T-cell (primary cell): Measurements from ENCODE around the gene OR1F1. TPM values are rescaled to one million over a fixed set of nuclear protein-coding genes. Genes with fewer than 3 reads are reported as not detected.
A peak's percentile ranks its signal among the peaks of the same experiment; 100 is the strongest.

ENCODE experiments used
- ATAC-seq, 4 experiments: fragments of 200-7000 bp in 3 of 4; fragments of 150-1000 bp in 1 of 4; cut with Tn5 transposase; replicated peaks in 1 of 4; 1 replicate in 3 of 4; 2 replicates in 1 of 4; pipeline ENCODE4 v1.10.0; 2021; ENCODE audit warnings: moderate library complexity in 3 of 4, mild to moderate bottlenecking in 2 of 4, moderate number of reproducible peaks in 1 of 4
- CTCF ChIA-PET, 2 donors: fragments of 300-600 bp; sonication (Branson Sonifier 250); formaldehyde crosslinking; loops; one replicate each; lab custom pipeline; 2022; ENCODE audit warnings: antibody characterized with exemption in 2 of 2; lab: Charles Lee
- POLR2A ChIA-PET, 2 donors: fragments of 300-600 bp; sonication (Branson Sonifier 250); formaldehyde crosslinking; loops; one replicate each; lab custom pipeline; 2022; ENCODE audit warnings: antibody characterized with exemption in 2 of 2; lab: Charles Lee
- DNase-seq, 35 experiments: peaks; one replicate each; pipeline versions ENCODE4 v3.0.0 to v3.0.0-alpha.2; 2013 to 2023
- H3K27ac ChIP-seq: one replicate; pipeline ENCODE4 v1.5.1; 2013; ENCODE audit warnings: low read length
- H3K27me3 ChIP-seq, 2 experiments: replicated peaks in 1 of 2; 1 replicate in 1 of 2; 2 replicates in 1 of 2; pipeline versions ENCODE4 v1.6.1 to v1.7.0; 2013; ENCODE audit warnings: low read length in 1 of 2, mixed read lengths in 1 of 2; ENCODE audit not compliant: control insufficient read depth in 2 of 2, insufficient read depth in 2 of 2; ENCODE audit errors: extremely low read depth in 1 of 2
- H3K36me3 ChIP-seq, 2 donors: 1 replicate in 1 of 2; 2 replicates in 1 of 2; pipeline versions ENCODE4 v1.6.1 to v1.7.0; 2013; ENCODE audit warnings: low read length in 1 of 2; ENCODE audit not compliant: control insufficient read depth in 2 of 2, insufficient read depth in 1 of 2; ENCODE audit errors: extremely low read depth in 1 of 2
- H3K4me1 ChIP-seq, 2 experiments: 1 replicate in 1 of 2; 2 replicates in 1 of 2; pipeline versions ENCODE4 v1.6.1 to v1.7.0; 2013; ENCODE audit warnings: low read length in 2 of 2, mixed read lengths in 1 of 2; ENCODE audit not compliant: insufficient read depth in 2 of 2, control insufficient read depth in 1 of 2; ENCODE audit errors: extremely low read depth in 1 of 2
- H3K4me3 ChIP-seq, 2 donors: 1 replicate in 1 of 2; 2 replicates in 1 of 2; pipeline versions ENCODE4 v1.5.1 to v1.7.0; 2013; ENCODE audit warnings: mild to moderate bottlenecking in 2 of 2, low read length in 1 of 2, moderate library complexity in 1 of 2; ENCODE audit not compliant: control insufficient read depth in 1 of 2; ENCODE audit errors: extremely low read depth in 1 of 2
- H3K9me3 ChIP-seq: 2 replicates; pipeline ENCODE4 v1.7.0; 2013
- H3K27ac Mint-ChIP-seq, 2 donors: one replicate each; pipeline ENCODE4 v1.8.0; 2020 to 2021; ENCODE audit warnings: mild to moderate bottlenecking in 2 of 2, mixed read lengths in 2 of 2
- H3K27me3 Mint-ChIP-seq, 2 donors: one replicate each; pipeline ENCODE4 v1.8.0; 2021 to 2022; ENCODE audit warnings: mixed read lengths in 2 of 2
- H3K36me3 Mint-ChIP-seq: one replicate; pipeline ENCODE4 v1.8.0; 2021; ENCODE audit warnings: mixed read lengths
- H3K4me1 Mint-ChIP-seq, 3 donors: one replicate each; pipeline ENCODE4 v1.8.0; 2020 to 2022; ENCODE audit warnings: mixed read lengths in 3 of 3, mild to moderate bottlenecking in 1 of 3
- H3K4me3 Mint-ChIP-seq, 3 donors: one replicate each; pipeline ENCODE4 v1.8.0; 2020 to 2022; ENCODE audit warnings: mild to moderate bottlenecking in 3 of 3, mixed read lengths in 3 of 3, moderate library complexity in 3 of 3
- H3K9me3 Mint-ChIP-seq, 3 donors: one replicate each; pipeline ENCODE4 v1.8.0; 2020 to 2022; ENCODE audit warnings: mixed read lengths in 3 of 3
- WGBS: methylation state at CpG from one replicate; pipeline ENCODE4 v1.1.5; 2013; ENCODE audit warnings: missing lambda C conversion rate; ENCODE audit not compliant: insufficient coverage; 5-methylcytosine and 5-hydroxymethylcytosine counted together
- total RNA-seq, 35 experiments: library from RNA in 6 of 35; stranded (reverse) in 6 of 35; fragments of 120-200 nt in 1 of 35; gene quantifications; one replicate each; pipeline versions ENCODE4 v1.2.1 to v1.2.4 and lab custom pipeline; 2013 to 2026

OR1F1 gene
- total RNA-seq, 5 donors from 2014 or later (not counting 1 experiment from before 2014, with no cell fraction given): not detected

- peak overlapping the region in 1 of 2 donors; percentile 61 for H3K27ac Mint-ChIP-seq
- WGBS: 7% methylated on average over 2 of the region's 11 CpGs
- peak overlapping the region; percentile 64 to 80 (median 67) for H3K4me3 Mint-ChIP-seq
- H3K4me3 ChIP-seq: peak overlapping the region in 1 of 2 donors; percentile 49
- H3K4me1 Mint-ChIP-seq: peaks cover 37 to 55% (median 45%) of the 10 kb centered on the region in 3 donors
- no peaks in the 10 kb centered on the region for H3K36me3 Mint-ChIP-seq
- H3K4me1 ChIP-seq: peaks cover 15 to 49% of the 10 kb centered on the region in 2 experiments
- POLR2A ChIA-PET: interaction anchor here in 1 of 2 donors (0.6 kb wide), 1 partner anchor 64 kb away, joined by 3 read pairs; no protein-coding TSS in a partner anchor
- H3K27ac ChIP-seq: no peak overlapping the region
- no peaks in the 10 kb centered on the region for H3K9me3 ChIP-seq
- H3K27me3 ChIP-seq: peaks cover 29 to 86% of the 10 kb centered on the region in 2 experiments
- DNase-seq (no peak), ATAC-seq (no peak)
- H3K27me3 Mint-ChIP-seq: peaks cover 57 to 86% of the 10 kb centered on the region in 2 donors
- no peaks in the 10 kb centered on the region for H3K9me3 Mint-ChIP-seq
- CTCF ChIA-PET: interaction anchor here in 1 of 2 donors (0.6 kb wide), 1 partner anchor 13 kb away, joined by 4 read pairs; no protein-coding TSS in a partner anchor
- H3K36me3 ChIP-seq: no peaks in the 10 kb centered on the region
Observed at GRCh38 chr16:3189869-3190268, 1.9 kb downstream of the OR1F1 start.

GRCh38 chr16:3190949-3191353, 2.9 kb downstream of the OR1F1 start:
- Mint-ChIP-seq H3K36me3 (no peaks in the 10 kb centered on the region), H3K27ac (peak overlapping the region in 1 of 2 donors; percentile 45), H3K4me1 (peaks cover 37 to 55% (median 45%) of the 10 kb centered on the region in 3 donors), H3K9me3 (no peaks in the 10 kb centered on the region), H3K27me3 (peaks cover 58 to 91% of the 10 kb centered on the region in 2 donors), H3K4me3 (peak overlapping the region; percentile 17 to 80 (median 60))
- H3K36me3 ChIP-seq: no peaks in the 10 kb centered on the region
- peak in 6 of 35 experiments; percentile 17 to 54 (median 30) for DNase-seq
- peaks cover 15 to 49% of the 10 kb centered on the region in 2 experiments for H3K4me1 ChIP-seq
- ChIA-PET CTCF (interaction anchor here in 1 of 2 donors (0.5 kb wide), 1 partner anchor 272 kb away, joined by 3 read pairs; no protein-coding TSS in a partner anchor), POLR2A (no interaction called here)
- H3K4me3 ChIP-seq: peak overlapping the region; percentile 30 to 36
- 19% methylated on average over 11 of the region's 16 CpGs for WGBS
- no peak overlapping the region for H3K27ac ChIP-seq
- peaks cover 26 to 91% of the 10 kb centered on the region in 2 experiments for H3K27me3 ChIP-seq
- H3K9me3 ChIP-seq: no peaks in the 10 kb centered on the region
- peak in 2 of 4 experiments; percentile 46 to 60 for ATAC-seq

- H3K9me3 Mint-ChIP-seq: no peaks in the 10 kb centered on the region
- no peaks in the 10 kb centered on the region for H3K9me3 ChIP-seq
- DNase-seq: no peak
- peaks cover 19 to 94% of the 10 kb centered on the region in 2 experiments for H3K27me3 ChIP-seq
- peaks cover 34 to 48% (median 40%) of the 10 kb centered on the region in 3 donors for H3K4me1 Mint-ChIP-seq
- WGBS: 51% methylated on average over 26 of the region's 36 CpGs
- H3K4me1 ChIP-seq: peaks cover 15 to 49% of the 10 kb centered on the region in 2 experiments
- H3K27me3 Mint-ChIP-seq: peaks cover 49 to 84% of the 10 kb centered on the region in 2 donors
- H3K27ac ChIP-seq: no peak overlapping the region
- POLR2A ChIA-PET: no interaction called here
- H3K27ac Mint-ChIP-seq: no peak overlapping the region
- no peak for ATAC-seq
- CTCF ChIA-PET: no interaction called here
- no peak overlapping the region for H3K4me3 Mint-ChIP-seq
- H3K36me3 ChIP-seq: no peaks in the 10 kb centered on the region
- no peaks in the 10 kb centered on the region for H3K36me3 Mint-ChIP-seq
- peak overlapping the region in 1 of 2 donors; percentile 21 for H3K4me3 ChIP-seq
Observed at GRCh38 chr16:3192476-3193019, 4.5 kb downstream of the OR1F1 start.

- H3K9me3 ChIP-seq: no peaks in the 10 kb centered on the region
- DNase-seq (no peak), ATAC-seq (no peak)
- Mint-ChIP-seq H3K9me3 (no peaks in the 10 kb centered on the region), H3K27ac (no peak overlapping the region), H3K36me3 (no peaks in the 10 kb centered on the region), H3K4me1 (peaks cover 25 to 38% (median 32%) of the 10 kb centered on the region in 3 donors), H3K27me3 (peaks cover 41 to 81% of the 10 kb centered on the region in 2 donors), H3K4me3 (no peak overlapping the region)
- peaks cover 11 to 40% of the 10 kb centered on the region in 2 experiments for H3K4me1 ChIP-seq
- WGBS: 77% methylated on average over 40 of the region's 49 CpGs
- no peak overlapping the region for H3K4me3 ChIP-seq
- ChIA-PET CTCF (no interaction called here), POLR2A (no interaction called here)
- no peak overlapping the region for H3K27ac ChIP-seq
- no peaks in the 10 kb centered on the region for H3K36me3 ChIP-seq
- peaks cover 19 to 90% of the 10 kb centered on the region in 2 experiments for H3K27me3 ChIP-seq
Observed at GRCh38 chr16:3193221-3194212, 5.5 kb downstream of the OR1F1 start.

- Histone ChIP-seq H3K27me3 (peaks cover 15 to 77% of the 10 kb centered on the region in 2 experiments), H3K36me3 (no peaks in the 10 kb centered on the region), H3K27ac (no peak overlapping the region), H3K4me1 (peaks cover 6 to 27% of the 10 kb centered on the region in 2 experiments), H3K9me3 (no peaks in the 10 kb centered on the region), H3K4me3 (no peak overlapping the region)
- WGBS: 91% methylated on average over 15 of the region's 20 CpGs
- peaks cover 33 to 69% of the 10 kb centered on the region in 2 donors for H3K27me3 Mint-ChIP-seq
- no peaks in the 10 kb centered on the region for H3K9me3 Mint-ChIP-seq
- no peak overlapping the region for H3K27ac Mint-ChIP-seq
- ChIA-PET POLR2A (interaction anchor here in 1 of 2 donors (0.6 kb wide), 1 partner anchor 1770 kb away, joined by 3 read pairs; no protein-coding TSS in a partner anchor), CTCF (interaction anchor here in 1 of 2 donors (0.7 kb wide), 1 partner anchor 1354 kb away, joined by 4 read pairs; no protein-coding TSS in a partner anchor)
- no peak for ATAC-seq
- no peaks in the 10 kb centered on the region for H3K36me3 Mint-ChIP-seq
- no peak overlapping the region for H3K4me3 Mint-ChIP-seq
- DNase-seq: no peak
- H3K4me1 Mint-ChIP-seq: peaks cover 13 to 26% (median 20%) of the 10 kb centered on the region in 3 donors
Observed at GRCh38 chr16:3194792-3195191, 6.8 kb downstream of the OR1F1 start.

- Histone ChIP-seq H3K4me3 (no peak overlapping the region), H3K9me3 (no peaks in the 10 kb centered on the region), H3K36me3 (no peaks in the 10 kb centered on the region), H3K4me1 (peaks cover 4 to 16% of the 10 kb centered on the region in 2 experiments), H3K27me3 (peaks cover 11 to 65% of the 10 kb centered on the region in 2 experiments), H3K27ac (no peak overlapping the region)
- H3K36me3 Mint-ChIP-seq: no peaks in the 10 kb centered on the region
- no peak for DNase-seq
- ChIA-PET CTCF (no interaction called here), POLR2A (no interaction called here)
- WGBS: 70% methylated on average over 8 of the region's 10 CpGs
- H3K9me3 Mint-ChIP-seq: no peaks in the 10 kb centered on the region
- H3K27me3 Mint-ChIP-seq: peaks cover 23 to 58% of the 10 kb centered on the region in 2 donors
- ATAC-seq: no peak
- H3K4me1 Mint-ChIP-seq: peaks cover 6 to 14% (median 11%) of the 10 kb centered on the region in 3 donors
- no peak overlapping the region for H3K27ac Mint-ChIP-seq
- no peak overlapping the region for H3K4me3 Mint-ChIP-seq
Observed at GRCh38 chr16:3195975-3196374, 8.0 kb downstream of the OR1F1 start.
